GM18499 (cell line): ENCODE measurements around the gene SPOCK1.
"Not testable (repeated sequence)": the region's sequence is repeated elsewhere in the genome, so short reads cannot be mapped to it uniquely, and the experiment has no call there.

Experiments
- ATAC-seq: cut with Tn5 transposase; IDR thresholded peaks from one replicate; pipeline ENCODE4 v1.9.1; 2021; ENCODE audit warnings: moderate number of reproducible peaks; ENCODE audit not compliant: insufficient read depth, unreplicated experiment

SPOCK1 gene

DNA sequence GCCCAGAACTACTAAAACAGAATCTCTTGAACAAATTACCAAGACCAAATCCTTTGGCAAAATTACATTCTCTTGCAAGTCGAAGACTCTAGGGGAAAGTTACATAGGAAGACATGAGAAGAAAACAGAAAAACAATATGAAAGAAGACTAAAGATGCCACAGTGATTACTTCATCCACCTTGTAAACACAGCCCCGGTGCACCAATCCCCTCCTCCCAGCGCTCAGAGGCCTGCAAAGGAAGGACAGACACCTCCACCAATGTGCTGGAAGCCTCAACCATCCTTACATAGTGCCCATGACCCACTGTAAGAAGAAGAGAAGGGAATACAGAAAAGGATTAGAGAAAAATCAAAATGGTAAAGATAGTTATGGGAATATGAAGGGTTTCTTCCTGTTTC lies 218.5 kb downstream of the SPOCK1 start:
- ATAC-seq = no peak

DNA sequence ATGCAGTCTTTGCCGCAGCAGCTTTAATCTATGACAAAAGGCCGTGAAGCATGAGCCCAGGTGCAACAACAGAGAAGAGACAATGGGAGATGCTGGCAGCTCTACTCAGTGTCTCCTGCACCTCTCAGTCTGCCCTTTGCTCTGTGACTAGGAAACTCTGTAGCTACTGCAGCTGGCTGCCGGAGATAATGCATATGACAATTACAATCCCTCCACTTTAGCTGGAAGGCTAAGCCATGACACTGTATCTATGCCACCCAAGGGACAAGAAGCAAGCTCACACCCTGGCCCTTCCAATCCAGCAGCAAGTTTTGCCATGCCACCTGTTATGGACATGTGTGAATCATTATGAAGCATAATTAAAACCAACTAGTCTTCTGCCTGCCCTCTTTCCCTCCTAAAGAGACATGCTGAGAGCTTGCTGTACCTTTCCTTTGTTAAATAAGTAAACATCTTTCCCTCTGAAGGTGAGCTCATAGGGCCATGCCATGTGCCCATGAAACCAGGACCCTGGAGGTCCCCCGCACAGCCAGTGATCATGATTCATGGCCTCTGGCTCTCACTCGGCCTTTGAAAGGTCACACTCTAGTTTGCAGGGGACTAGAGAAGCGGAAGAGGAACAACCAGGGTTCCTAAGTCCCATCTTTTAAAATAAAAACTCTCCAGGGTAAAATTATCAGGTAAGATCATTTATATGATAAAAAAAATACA lies 219.4 kb downstream of the SPOCK1 start:
- no peak for ATAC-seq

DNA sequence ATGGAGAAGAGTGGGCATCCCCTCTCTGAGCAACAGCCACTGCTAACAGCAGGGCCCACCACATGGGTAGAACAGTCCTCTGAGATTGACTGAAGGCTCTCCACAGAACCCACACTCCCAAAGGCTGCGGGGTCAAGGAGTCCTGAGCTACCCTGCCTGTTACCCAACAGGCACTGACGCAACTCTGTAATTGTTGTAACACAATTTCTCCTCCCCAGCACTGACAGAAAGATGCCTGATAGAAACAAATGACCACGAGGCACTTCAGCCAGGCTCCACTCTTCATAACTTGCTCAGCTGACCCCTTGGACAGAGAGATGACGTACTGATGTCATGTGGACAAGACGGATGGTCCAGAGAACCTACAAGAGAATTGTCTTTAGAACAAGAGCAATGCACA lies 220.7 kb downstream of the SPOCK1 start:
- no peak for ATAC-seq

DNA sequence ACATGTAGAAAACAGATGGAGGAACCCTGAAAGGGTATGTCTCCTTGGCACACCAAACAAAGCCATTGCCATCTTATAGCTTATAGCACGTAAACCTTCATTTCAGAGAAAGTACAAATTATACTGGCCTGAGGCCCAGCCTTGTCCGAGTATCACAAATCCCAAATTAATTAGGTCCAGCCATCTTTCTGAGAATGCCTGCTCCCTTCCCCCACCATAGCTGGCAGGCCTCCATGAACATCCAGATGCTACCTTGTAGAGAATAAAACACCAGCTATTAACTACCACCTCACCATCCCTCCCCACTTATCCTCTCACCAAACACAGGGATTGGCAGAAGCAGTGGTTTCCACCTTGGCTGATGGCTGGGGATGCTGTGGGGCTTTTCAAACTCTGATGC lies 224.0 kb downstream of the SPOCK1 start:
- ATAC-seq = no peak

DNA sequence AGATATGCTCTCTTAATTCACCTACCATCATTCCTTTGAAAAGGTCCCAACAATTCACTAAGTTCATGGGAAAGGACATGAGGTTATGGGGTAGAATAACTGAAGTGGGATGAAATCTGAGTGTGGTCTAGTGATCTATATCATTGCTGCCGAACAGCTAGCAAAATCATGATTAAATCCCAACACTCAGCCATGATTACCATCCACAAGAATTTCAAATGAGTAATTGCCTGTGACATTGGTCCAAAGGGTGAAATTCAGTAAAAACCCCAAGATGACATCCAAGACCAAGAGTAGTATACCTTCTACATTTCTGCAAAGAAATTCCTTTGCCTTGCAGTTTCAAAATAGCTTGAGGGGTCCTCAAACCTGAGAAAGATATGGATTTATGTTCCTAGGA lies 225.6 kb downstream of the SPOCK1 start:
- ATAC-seq = no peak

DNA sequence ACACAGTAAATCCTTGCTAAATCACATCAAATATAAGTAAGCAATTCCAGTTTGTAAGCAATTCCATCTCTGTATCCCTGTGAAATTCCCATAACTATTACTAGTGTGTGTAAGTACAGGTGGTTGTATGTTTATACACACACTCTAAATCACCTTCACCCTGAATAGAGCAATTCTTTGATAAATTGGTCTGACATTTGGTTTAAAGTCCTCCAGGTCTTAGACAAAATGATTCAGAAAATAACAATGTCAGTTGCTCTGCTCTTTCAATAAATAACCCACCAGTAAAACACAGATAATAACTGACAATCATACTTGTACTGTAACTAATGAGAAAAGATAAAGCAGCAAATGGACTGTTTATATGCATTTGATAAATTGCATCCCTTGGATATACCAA lies 226.3 kb downstream of the SPOCK1 start:
- no peak for ATAC-seq

DNA sequence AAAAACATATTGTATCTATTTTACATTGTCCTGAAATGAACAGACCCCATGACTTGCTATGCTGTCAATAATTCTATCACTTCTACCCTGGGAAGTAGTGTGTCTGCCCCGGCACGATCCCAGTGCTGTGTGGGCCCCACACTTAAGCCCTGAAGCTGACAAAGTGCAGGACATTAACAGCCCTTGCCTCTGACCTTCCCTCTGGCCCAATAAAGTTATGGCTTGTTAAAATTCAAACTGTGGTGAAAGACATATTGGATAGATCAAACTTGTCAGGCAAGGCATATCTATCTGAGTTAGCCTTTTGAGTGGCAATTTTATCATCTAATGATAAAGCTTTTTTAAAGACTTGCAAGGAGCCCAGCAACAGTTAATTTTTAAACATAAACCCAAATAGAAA lies 229.2 kb downstream of the SPOCK1 start:
- no peak for ATAC-seq

DNA sequence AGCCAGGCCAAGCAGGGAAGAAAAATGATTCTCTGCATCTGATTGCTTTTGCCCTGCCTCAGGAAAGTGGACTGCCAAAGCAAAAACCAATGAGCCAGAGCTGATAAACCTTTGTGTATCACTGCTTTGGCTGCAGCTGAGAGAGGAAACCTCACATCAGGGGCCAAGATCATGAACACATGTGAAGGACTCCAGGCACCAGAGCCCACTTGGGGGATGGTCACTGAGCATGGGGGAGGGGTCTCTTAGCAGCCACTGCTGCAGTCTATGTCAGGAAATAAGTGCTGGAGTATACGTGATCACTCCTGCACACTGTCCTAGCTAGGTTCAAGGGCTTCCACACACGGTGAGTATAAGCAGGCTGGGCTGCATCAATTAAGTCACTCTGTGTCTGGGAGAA lies 229.9 kb downstream of the SPOCK1 start:
- ATAC-seq = no peak

DNA sequence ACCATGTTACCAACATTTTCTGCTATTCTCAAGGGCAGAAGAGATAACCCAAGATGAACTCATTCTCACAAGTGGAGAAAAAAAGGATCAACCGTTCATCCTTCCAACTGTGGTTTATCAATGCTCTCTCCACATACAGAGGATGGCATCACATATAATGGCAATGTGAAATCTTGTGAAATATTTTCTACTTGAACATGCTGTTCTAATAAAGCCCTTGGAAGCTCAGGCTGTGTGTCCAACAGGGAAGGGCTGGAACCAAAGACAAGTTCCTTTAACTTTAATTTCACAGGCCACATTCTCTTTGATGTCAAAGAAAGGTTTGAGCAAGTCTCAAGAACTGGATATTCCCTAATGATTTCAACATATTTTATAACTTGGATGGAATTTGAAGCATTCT lies 230.5 kb downstream of the SPOCK1 start:
- ATAC-seq = no peak

DNA sequence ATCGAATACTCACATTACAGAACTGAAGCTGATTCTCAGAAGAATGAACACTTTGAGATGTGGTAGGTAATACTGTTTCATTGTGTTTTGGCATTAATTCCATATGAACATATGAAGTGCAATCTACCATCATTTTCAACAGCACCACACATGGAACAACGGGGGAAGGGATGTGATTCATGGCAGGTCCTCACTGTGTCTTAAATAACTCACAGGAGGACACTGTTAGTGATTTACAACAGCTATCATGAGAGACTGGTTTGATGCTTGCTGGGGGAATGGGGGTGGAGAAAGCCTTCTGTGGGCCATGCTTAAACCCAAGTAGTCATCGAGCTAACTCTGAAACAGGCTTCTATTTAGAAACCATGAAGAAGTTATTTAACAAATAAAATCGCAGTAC lies 232.9 kb downstream of the SPOCK1 start:
- ATAC-seq = no peak

DNA sequence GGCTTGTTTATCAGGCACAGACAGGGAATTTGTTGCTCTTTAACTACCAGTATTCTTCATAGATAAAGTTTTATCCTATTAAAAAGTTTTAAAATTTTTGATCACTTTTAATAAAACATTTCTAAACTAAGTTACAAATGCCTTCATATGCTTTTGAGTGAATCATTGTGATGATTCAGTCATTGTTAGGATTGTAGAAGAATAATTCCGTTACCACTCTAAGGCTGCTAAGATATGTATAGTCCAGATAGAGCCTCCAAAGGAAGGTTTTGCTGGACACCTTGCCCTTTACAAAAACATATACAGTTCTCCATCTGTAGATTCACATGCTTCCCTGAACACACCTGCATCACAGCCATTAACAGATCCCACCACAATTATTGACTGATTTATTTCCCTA lies 233.7 kb downstream of the SPOCK1 start:
- ATAC-seq = no peak

DNA sequence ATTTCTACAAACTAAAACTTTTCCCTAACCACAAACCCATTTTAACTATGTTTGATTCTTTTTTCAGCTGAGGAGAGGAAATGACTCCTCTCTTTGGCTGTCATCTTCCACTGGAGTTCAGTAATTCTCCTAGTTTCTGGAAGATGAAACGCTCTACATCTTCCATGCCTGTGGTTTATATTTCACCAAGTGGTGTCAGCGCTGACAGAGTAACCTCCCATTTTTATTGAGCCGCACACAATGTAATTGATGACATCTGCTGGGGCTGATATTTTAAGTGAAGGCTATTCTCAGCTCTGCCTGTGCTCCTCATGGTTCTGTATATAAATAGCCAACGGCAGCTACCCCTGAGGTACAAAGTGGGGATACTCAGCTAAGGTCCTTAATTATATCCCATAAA lies 234.6 kb downstream of the SPOCK1 start:
- ATAC-seq = no peak

DNA sequence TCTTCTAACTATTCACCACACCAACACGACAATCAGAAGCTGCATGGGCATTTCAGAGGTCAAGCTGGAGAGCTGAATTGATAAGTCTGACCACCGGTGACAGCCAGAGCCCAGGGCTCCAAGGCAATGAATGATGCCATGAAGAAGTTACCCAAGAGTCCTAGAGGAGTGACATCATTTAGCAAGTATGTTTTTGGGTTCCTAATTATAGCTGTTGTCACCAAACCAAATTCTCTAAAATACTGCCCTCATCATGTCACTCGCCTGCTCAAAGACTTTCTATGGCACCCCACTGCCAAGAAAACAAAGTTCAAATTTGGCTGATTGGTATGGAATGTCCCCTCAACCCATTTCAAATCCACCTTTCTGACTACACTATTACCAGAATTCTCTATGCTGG lies 235.1 kb downstream of the SPOCK1 start:
- no peak for ATAC-seq

DNA sequence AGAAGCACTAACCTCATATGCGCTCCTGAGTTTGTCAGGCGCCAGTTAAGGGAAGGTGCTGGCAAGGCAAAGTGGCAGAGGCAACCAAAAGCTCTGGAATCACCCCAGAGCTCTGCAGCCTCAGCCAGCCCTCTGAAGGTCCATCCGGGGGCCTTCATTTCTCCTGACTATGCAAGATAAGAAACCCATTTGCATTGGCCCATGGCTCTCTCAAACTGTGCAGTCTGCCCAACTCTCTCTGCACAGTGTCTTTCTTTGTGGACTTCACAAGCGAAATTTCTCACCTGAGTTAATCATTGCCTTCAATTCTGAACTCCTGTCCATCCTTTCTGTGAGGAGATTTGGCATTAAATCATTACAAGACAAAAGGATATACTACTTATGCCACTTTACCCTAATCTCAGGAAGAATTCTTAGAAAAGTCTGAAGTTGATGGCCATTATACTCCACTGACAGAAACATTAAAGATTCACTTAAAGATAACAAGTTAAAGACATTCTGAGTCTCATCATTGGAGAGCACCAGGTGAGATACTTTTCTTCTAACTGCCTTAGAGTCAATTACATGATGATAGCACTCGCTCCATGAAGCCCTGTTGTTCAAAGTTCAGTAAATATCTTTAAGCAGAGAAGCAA lies 235.6 kb downstream of the SPOCK1 start:
- ATAC-seq = no peak

DNA sequence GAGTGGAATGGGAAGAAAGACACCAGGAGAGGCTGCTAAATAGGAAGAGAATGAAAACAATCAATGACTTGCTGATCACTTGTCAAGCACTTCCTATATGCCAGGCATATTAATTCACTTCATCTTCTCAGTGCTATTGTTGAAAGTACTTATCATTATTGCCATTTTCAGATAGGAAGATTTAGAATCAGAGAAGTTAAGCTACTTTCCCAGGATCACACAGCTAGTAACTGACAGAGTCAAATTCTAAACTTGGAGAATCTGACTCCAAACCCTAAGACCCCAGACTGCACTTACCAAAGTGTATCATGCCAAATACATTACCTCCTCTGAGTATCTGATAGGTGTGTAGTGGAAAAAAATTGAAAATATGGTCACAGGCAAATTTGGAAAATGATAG lies 236.3 kb downstream of the SPOCK1 start:
- no peak for ATAC-seq

DNA sequence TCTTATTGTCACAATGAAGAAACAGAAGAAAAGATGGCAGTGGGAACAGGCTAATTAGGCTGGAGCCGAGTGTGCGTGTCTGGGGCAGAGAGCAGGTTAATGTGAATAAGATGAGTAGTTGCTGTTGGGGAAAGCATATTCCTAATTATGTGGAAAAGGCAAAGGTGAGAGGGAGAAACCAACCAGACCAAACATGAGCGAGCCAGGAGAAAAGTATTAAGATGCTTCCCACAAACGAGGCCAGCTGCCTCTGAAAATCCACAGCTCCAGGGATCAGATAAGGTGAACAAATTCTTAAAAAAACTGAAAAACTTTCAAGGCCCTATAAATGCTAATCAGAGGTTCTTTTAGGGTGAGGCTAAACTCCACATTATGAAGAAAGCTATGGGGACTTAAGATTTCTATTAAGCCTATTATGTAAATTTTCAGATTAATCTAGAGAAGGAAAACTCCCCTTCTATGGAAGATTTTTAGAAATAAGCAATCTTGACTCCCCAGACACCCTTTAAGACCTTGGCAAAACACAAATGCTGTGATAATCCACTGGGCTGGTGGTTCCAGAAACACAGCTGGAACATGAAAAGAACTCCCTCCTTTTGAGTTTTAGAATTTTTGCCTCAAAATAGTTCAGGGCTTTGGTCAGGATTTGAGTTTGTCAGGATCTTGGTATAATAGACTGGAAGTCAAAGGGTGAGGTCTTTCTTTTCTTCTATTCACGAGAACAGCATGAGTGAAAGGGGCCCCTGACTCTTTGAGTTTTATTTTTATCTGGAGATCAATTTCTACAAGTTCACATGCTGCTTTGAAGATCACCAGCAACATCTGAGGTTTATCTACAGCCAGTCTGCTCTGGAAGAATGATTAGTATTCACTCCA lies 238.1 kb downstream of the SPOCK1 start:
- ATAC-seq = no peak

DNA sequence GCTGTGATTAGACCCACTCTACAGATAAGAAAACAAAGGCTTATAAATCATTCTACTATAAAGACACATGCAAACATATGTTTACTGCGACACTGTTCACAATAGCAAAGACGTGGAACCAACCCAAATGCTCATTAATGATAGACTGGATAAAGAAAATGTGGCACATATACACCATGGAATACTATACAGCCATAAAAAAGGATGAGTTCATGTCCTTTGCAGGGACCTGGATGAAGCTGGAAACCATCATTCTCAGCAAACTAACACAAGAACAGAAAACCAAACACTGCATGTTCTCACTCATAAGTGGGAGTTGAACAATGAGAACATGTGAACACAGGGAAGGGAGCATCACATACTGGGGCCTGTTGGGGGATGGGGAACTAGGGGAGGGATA lies 240.0 kb downstream of the SPOCK1 start:
- ATAC-seq = not testable (repeated sequence)

DNA sequence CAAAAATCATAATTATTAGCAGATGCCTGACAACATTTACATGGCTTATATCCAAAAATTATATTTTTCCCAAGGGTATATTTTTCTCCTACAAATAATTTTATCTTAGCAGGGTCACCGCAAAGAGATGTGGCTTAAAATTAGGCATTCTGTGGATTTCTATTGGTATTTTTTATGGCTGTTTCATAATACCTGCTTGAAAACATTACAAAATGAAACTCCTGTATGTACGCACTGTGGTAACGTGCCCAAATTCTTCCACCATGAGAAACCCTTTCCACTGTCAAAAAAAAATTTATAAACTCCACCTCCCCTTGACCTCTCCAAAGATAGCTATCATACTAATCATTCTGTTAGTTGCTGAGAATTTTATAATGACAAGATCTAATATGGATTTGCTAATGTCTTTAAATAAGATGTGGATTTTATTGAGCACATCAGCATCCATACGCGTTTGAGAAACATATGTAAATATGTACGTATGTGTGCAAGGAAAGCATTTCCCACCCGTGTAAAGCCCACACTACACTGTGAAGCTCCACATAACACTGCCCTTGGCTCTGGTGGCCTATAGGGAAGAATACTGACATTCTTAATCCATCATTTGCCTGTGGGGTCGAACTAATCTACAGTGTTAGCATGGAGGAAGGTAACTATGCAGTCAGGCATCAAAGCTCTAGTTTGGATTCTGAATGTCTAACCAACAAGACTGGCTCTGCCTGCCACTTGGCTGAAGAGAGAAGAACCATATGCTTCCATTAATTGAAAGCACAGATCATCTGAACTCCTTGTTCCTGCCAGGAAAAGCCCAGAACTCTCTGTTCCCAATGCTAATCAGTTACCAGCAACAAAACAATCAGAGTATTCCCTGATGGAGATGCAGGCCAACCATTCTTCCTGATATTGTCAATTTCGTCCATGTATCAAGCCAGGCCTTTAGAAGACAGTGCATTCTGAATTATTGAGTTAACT lies 244.7 kb downstream of the SPOCK1 start:
- ATAC-seq = no peak

DNA sequence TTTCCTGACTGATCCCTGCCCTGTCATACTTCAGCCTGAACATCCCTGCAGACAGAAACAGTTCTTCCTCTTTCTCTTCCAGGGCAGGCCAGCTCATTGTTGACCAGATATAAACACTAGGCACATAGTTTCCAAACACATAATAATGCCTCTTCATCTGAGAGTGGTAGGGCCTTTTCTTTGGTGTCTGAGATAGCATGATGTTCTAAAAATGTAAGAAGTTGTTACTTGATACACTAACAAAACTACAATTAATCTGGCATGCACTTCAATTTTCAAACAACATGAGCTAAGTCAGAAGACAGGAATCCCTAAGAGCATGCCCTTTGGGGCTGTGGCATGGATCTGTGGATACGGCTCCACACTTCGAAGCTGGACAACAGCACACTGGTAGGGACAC lies 246.6 kb downstream of the SPOCK1 start:
- ATAC-seq = no peak

DNA sequence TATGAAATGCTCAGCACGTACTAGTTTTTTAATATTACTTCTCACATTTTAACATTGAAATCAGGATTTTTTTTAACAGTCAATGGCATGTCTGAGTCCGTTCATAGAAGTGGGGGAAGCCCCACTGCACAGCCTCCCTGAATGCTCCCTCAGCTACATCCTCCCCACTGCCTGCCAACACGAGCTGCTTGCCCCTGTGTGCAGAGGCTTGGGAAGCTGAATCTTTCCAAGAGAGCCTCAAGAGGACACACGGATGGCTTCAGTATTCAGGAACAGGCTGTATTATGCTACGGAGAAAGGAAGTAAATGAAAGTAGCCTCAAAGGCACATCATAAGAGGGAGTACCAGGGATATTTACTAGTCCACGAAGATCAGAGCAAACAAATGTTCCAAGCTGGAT lies 248.7 kb downstream of the SPOCK1 start:
- ATAC-seq = no peak
